Neural progenitor cell (in vitro differentiated cells): Measurements from ENCODE around the gene REV3L.

Experiments used
- EZH2 ChIP-seq: fragments of 200-600 bp; sonication (generic); IDR thresholded peaks from 2 replicates; pipeline ENCODE4 v1.6.1; 2017; ENCODE audit warnings: antibody characterized with exemption, mild to moderate bottlenecking, moderate library complexity
- EZH2phosphoT487 ChIP-seq: fragments of 200-600 bp; sonication (generic); IDR thresholded peaks from 2 replicates; pipeline ENCODE4 v1.6.1; 2017; ENCODE audit warnings: antibody characterized with exemption
- TF ChIP-seq, protein P1 (sequence below): fragments of 200-600 bp; sonication (generic); IDR thresholded peaks from 2 replicates; pipeline ENCODE4 v1.5.1; 2017; ENCODE audit warnings: antibody characterized with exemption, mild to moderate bottlenecking

DNA sequence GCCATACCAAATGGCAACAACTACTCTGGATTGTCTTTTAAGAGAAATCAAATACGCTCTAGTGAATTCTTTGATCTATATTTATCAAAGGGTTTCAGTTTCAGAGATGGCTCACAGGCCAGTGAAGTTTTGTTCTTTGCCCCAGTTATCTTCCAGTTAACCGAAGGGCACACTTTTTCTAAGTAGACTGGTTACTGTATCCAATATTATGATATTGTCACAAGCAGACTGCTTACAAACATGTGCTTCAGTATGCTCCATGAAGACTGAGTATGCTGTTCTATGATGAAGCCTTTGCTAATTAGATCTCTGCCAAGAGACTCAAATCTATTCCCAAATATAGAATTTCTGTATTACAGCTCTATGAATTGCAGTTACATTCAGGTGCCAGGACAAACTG, 181.1 kb downstream of the REV3L start:
- TF ChIP-seq, protein P1, sequence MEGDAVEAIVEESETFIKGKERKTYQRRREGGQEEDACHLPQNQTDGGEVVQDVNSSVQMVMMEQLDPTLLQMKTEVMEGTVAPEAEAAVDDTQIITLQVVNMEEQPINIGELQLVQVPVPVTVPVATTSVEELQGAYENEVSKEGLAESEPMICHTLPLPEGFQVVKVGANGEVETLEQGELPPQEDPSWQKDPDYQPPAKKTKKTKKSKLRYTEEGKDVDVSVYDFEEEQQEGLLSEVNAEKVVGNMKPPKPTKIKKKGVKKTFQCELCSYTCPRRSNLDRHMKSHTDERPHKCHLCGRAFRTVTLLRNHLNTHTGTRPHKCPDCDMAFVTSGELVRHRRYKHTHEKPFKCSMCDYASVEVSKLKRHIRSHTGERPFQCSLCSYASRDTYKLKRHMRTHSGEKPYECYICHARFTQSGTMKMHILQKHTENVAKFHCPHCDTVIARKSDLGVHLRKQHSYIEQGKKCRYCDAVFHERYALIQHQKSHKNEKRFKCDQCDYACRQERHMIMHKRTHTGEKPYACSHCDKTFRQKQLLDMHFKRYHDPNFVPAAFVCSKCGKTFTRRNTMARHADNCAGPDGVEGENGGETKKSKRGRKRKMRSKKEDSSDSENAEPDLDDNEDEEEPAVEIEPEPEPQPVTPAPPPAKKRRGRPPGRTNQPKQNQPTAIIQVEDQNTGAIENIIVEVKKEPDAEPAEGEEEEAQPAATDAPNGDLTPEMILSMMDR, result no peak
- TF ChIP-seq EZH2phosphoT487 (no peak), EZH2 (no peak)
